OCI-LY7 (cell line): ENCODE measurements around the gene RAD51B. TPM values are rescaled to one million over a fixed set of nuclear protein-coding genes. Genes with fewer than 3 reads are reported as not detected.

ENCODE experiments used
- BruUV-seq: library from RNA; stranded (reverse); fragments of 400-500 nt; replicated peaks from 2 replicates; lab custom pipeline; 2021; lab: Mats Ljungman, UMichigan
- CTCF ChIA-PET: fragments of 300-600 bp; sonication (Branson Sonifier 250); formaldehyde crosslinking; loops from one replicate; lab custom pipeline; 2022; ENCODE audit warnings: antibody characterized with exemption; ENCODE audit not compliant: unreplicated experiment; lab: Charles Lee
- POLR2A ChIA-PET: fragments of 300-600 bp; sonication (Branson Sonifier 250); formaldehyde crosslinking; loops from one replicate; lab custom pipeline; 2022; ENCODE audit warnings: antibody characterized with exemption; lab: Charles Lee
- DNase-seq: peaks from one replicate; pipeline ENCODE4 v3.0.0-alpha.2; 2015; ENCODE audit warnings: low spot score
- H2AFZ ChIP-seq: fragments of 200-600 bp; sonication (generic), shearing (Covaris generic); 2 replicates; pipeline ENCODE4 v1.6.1; 2014; ENCODE audit warnings: mild to moderate bottlenecking, antibody characterized with exemption, low read length, moderate library complexity
- H3K27ac ChIP-seq: fragments of 200-600 bp; sonication (generic); 2 replicates; pipeline ENCODE4 v1.5.1; 2014; ENCODE audit warnings: mixed run types, low read depth, mild to moderate bottlenecking, moderate library complexity, low read length, inconsistent platforms; ENCODE audit not compliant: poor library complexity, severe bottlenecking
- H3K36me3 ChIP-seq: fragments of 200-600 bp; sonication (generic); 2 replicates; pipeline ENCODE4 v1.6.1; 2014; ENCODE audit warnings: mild to moderate bottlenecking, antibody characterized with exemption, low read length, moderate library complexity, mixed read lengths; ENCODE audit not compliant: insufficient read depth
- H3K4me1 ChIP-seq: fragments of 200-600 bp; sonication (generic); 2 replicates; pipeline ENCODE4 v1.5.1; 2014; ENCODE audit warnings: mild to moderate bottlenecking, low read length; ENCODE audit not compliant: insufficient read depth, poor library complexity, severe bottlenecking
- H3K4me2 ChIP-seq: fragments of 200-600 bp; sonication (generic); 2 replicates; pipeline ENCODE4 v1.6.1; 2014; ENCODE audit warnings: mild to moderate bottlenecking, low read length
- H3K4me3 ChIP-seq: fragments of 200-600 bp; sonication (generic); 2 replicates; pipeline ENCODE4 v1.5.1; 2014; ENCODE audit warnings: mild to moderate bottlenecking, low read depth, low read length; ENCODE audit not compliant: poor library complexity, severe bottlenecking
- H3K79me2 ChIP-seq: fragments of 200-600 bp; sonication (generic); 2 replicates; pipeline ENCODE4 v1.6.1; 2016; ENCODE audit warnings: low read depth, mild to moderate bottlenecking, low read length, moderate library complexity, mixed read lengths; ENCODE audit not compliant: insufficient read depth
- H3K9me2 ChIP-seq: fragments of 200-600 bp; sonication (generic); 2 replicates; pipeline ENCODE4 v1.6.1; 2016; ENCODE audit warnings: mild to moderate bottlenecking, low read length, mixed read lengths; ENCODE audit not compliant: insufficient read depth
- H3K9me3 ChIP-seq: fragments of 200-600 bp; sonication (generic); 2 replicates; pipeline ENCODE4 v1.6.1; 2014; ENCODE audit warnings: mild to moderate bottlenecking, mixed run types, low read length, mixed read lengths
- H4K20me1 ChIP-seq: fragments of 200-600 bp; sonication (generic); 2 replicates; pipeline ENCODE4 v1.6.1; 2014; ENCODE audit warnings: mild to moderate bottlenecking, antibody characterized with exemption, low read length, moderate library complexity, mixed read lengths; ENCODE audit not compliant: insufficient read depth
- EZH2phosphoT487 ChIP-seq: fragments of 200-600 bp; sonication (generic); IDR thresholded peaks from 2 replicates; pipeline ENCODE4 v1.6.1; 2018; ENCODE audit warnings: low read depth, borderline replicate concordance, mild to moderate bottlenecking, mixed run types, antibody characterized with exemption, low read length, moderate library complexity, mixed read lengths
- intact Hi-C: fragments of 100-400 bp; cut with micrococcal nuclease; formaldehyde crosslinking; loops from one replicate; pipeline ENCODE4 v1.10.0; 2022; ENCODE audit not compliant: unreplicated experiment
- total RNA-seq, 2 experiments: library from RNA; depleted of rRNA in 1 of 2; stranded (reverse); fragments of >200 nt in 1 of 2; shearing (Covaris generic) in 1 of 2; gene quantifications; 2 replicates each; pipeline ENCODE4 v1.2.3, GENCODE V29; 2014 to 2022
- TF ChIP-seq, protein P1 (sequence below): fragments of 200-600 bp; sonication (generic); conservative IDR thresholded peaks from 2 replicates; pipeline ENCODE4 v1.5.1; 2014; ENCODE audit warnings: mild to moderate bottlenecking, antibody characterized with exemption, low read length, moderate library complexity, mixed read lengths

RAD51B gene
- total RNA-seq, 2 experiments from 2014 or later = 41.4 to 89.9 TPM

GRCh38 chr14:68263563-68264259 lies 444.1 kb downstream of the RAD51B start:
- H4K20me1 ChIP-seq = no peaks in the 10 kb centered on the region
- ChIA-PET POLR2A (no interaction called here), CTCF (interaction anchor here (1.5 kb wide), 1 partner anchor 14 kb away, joined by 3 read pairs; no protein-coding TSS in a partner anchor)
- no peak overlapping the region for H3K4me3 ChIP-seq
- H2AFZ ChIP-seq = no peak overlapping the region
- BruUV-seq = no TSS peak
- intact Hi-C loops = no loop called here
- no peaks in the 10 kb centered on the region; the same call in 1 of the 2 replicates for H3K9me3 ChIP-seq
- H3K79me2 ChIP-seq = no peaks in the 10 kb centered on the region
- DNase-seq = no peak
- H3K36me3 ChIP-seq = no peaks in the 10 kb centered on the region
- no peaks in the 10 kb centered on the region for H3K9me2 ChIP-seq
- peaks cover 94% of the 10 kb centered on the region for H3K4me1 ChIP-seq
- no peak overlapping the region for H3K4me2 ChIP-seq
- TF ChIP-seq EZH2phosphoT487 = no peak
- TF ChIP-seq, protein P1, sequence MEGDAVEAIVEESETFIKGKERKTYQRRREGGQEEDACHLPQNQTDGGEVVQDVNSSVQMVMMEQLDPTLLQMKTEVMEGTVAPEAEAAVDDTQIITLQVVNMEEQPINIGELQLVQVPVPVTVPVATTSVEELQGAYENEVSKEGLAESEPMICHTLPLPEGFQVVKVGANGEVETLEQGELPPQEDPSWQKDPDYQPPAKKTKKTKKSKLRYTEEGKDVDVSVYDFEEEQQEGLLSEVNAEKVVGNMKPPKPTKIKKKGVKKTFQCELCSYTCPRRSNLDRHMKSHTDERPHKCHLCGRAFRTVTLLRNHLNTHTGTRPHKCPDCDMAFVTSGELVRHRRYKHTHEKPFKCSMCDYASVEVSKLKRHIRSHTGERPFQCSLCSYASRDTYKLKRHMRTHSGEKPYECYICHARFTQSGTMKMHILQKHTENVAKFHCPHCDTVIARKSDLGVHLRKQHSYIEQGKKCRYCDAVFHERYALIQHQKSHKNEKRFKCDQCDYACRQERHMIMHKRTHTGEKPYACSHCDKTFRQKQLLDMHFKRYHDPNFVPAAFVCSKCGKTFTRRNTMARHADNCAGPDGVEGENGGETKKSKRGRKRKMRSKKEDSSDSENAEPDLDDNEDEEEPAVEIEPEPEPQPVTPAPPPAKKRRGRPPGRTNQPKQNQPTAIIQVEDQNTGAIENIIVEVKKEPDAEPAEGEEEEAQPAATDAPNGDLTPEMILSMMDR = no peak
- no peak overlapping the region for H3K27ac ChIP-seq

GRCh38 chr14:68264260-68264569 lies 444.6 kb downstream of the RAD51B start:
- Histone ChIP-seq H3K27ac (no peak overlapping the region), H3K9me3 (no peaks in the 10 kb centered on the region; the same call in 1 of the 2 replicates), H3K4me1 (peaks cover 94% of the 10 kb centered on the region), H3K36me3 (no peaks in the 10 kb centered on the region), H3K79me2 (no peaks in the 10 kb centered on the region), H3K4me3 (no peak overlapping the region), H4K20me1 (no peaks in the 10 kb centered on the region), H3K4me2 (no peak overlapping the region), H2AFZ (no peak overlapping the region), H3K9me2 (no peaks in the 10 kb centered on the region)
- ChIA-PET POLR2A (no interaction called here), CTCF (no interaction called here)
- TF ChIP-seq EZH2phosphoT487 = no peak
- TF ChIP-seq, protein P1 = no peak
- no TSS peak for BruUV-seq
- intact Hi-C loops = no loop called here
- no peak for DNase-seq

DNA sequence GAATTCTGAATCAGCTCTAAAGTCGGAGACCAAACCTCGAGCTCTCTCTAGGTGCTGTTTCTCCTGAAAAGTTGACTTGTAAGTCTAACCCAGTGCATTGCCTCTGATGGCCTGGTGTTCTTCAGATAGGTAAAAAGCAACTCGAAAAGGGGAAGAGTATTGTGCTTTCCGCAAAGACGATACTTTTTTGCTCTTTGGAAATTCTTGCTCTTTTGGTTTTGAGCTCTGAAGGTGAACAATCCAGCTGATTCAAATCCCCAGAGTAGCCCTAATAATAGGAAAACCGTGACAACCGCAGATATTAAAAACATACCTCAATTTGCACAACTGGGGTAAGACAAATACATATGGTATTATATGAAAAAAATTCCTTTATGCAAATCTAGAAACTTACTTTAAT lies 447.4 kb downstream of the RAD51B start:
- no TSS peak for BruUV-seq
- Histone ChIP-seq H4K20me1 (no peaks in the 10 kb centered on the region), H3K9me2 (no peaks in the 10 kb centered on the region), H3K4me3 (peak overlapping the region; percentile 42), H3K27ac (peak overlapping the region; percentile 93), H3K4me2 (peak overlapping the region; percentile 75), H2AFZ (peak overlapping the region; percentile 54; the same call in 1 of the 2 replicates), H3K36me3 (no peaks in the 10 kb centered on the region), H3K4me1 (peaks cover 94% of the 10 kb centered on the region), H3K79me2 (no peaks in the 10 kb centered on the region), H3K9me3 (no peaks in the 10 kb centered on the region)
- ChIA-PET CTCF (interaction anchor here (1.1 to 1.6 kb wide), 3 partner anchors 10 to 16 kb away, joined by 3 to 6 read pairs (median 5); no protein-coding TSS in a partner anchor), POLR2A (interaction anchor here (0.7 to 3.7 kb wide), 15 partner anchors 8 to 525 kb away, joined by 3 to 26 read pairs (median 6); partner anchors contain the start of gene ZFP36L1)
- TF ChIP-seq, protein P1 = no peak
- TF ChIP-seq EZH2phosphoT487 = no peak
- intact Hi-C loops = loop anchor here (5.0 kb wide), 4 partner anchors 105 to 550 kb away; no protein-coding TSS in a partner anchor
- peak; percentile 68 for DNase-seq
